DMS79 (cell line): ENCODE results near the gene USP22.

Experiments used
- DNase-seq: peaks from one replicate; lab custom pipeline; 2025; lab: John Stamatoyannopoulos, UW

The USP22 gene

GRCh38 chr17:21001111-21001812 lies 41.5 kb downstream of the USP22 start:
- DNase-seq: no peak

DNA sequence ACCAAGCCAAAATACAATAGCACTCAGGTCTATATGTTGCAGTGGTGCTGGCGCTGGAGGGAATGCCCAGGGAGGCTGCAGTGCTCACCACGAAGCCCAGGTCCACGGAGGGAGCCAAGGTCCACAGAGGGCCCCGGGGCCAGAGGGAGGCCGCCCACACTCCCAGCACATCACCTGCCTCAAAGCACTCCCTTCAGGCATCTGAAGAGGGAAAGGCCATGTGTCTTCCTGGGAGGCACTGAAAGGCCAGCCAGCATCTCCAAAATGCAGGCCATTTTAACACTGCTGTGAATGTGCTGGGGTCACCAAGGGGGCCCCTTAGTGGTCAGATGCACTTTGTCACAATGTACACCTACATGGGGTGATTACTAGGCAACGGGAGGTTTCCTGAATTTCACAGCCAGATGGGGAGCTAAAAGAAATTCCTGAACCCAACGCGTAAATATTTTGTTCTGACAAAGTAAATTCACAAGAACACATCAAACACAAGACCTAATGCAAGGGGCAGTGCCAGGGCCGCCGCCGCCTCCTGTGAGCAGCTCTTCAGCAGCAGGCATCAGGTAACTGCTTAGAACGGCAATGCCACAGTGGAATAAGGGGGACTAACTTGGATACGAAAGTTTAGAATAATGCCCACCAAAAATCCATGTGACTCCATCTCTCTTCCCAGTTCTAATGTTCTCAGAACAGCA lies 42.8 kb downstream of the USP22 start:
- no peak for DNase-seq

DNA sequence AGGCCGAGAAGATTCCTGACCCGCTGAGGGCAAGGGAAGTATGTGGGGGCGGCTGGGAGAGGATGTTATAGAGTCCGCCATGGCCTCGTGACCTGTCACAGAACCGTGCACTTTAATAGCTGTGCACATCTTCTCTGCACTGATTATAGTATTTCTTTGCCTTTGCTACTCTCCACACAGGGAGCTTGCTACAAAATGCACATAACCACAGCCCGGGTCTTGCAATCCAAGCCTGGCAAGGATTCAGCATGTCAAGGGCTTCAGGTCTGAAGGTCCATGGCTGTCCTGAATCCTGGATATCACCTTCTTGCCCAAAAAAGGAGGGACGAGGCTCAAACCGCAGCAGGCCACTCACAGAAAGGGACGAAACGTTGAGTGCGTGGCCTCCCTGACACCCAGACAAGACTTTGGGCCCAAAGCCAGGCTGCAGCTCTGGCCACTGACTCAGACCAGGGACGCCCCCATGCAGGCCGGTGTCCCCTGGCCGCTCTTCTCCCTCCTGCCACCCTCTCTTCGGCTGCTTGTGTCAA lies 43.7 kb downstream of the USP22 start:
- no peak for DNase-seq

- DNase-seq: no peak
Observed at GRCh38 chr17:20998571-20999043, 44.2 kb downstream of the USP22 start.

DNA sequence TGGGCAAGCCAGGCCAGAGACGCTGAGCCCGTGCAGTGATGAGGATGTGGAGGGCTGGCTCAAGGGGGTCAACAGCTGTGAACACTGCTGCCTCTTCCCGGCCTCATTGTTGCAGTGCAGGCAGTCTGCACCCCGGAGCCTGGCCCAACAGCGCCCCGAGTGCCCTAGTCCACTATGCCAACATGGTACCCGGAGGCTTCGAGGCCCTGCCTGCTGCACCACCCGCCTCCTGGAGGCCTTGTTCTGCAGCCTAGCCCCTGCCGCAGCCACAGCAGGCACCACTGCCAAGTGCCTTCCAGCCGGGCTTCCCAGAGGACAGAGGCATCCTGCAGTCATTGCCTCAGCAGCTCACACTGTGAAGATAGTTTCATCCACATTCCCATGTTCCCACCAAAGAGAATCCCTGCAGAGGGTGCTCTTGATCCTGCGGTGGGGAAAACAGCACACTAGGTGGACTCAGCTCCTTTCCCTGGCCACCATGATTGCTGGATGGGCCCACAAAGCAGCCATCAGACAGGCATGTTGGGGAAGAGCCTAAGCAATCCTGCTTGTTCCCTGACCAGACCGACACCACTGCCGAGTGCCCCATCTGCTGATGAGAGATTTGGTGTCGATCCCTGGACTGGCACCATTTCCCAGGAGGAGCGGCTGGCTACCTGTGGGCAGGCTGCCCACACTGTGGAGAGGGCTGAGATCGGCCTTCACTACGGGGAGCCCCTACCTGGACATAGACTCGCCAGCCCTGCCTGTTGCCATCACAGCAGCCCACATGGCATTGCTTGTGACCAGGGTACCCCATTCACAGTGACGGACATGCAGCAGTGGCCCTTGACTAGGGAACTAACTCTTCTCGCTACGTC lies 44.9 kb downstream of the USP22 start:
- no peak for DNase-seq

DNA sequence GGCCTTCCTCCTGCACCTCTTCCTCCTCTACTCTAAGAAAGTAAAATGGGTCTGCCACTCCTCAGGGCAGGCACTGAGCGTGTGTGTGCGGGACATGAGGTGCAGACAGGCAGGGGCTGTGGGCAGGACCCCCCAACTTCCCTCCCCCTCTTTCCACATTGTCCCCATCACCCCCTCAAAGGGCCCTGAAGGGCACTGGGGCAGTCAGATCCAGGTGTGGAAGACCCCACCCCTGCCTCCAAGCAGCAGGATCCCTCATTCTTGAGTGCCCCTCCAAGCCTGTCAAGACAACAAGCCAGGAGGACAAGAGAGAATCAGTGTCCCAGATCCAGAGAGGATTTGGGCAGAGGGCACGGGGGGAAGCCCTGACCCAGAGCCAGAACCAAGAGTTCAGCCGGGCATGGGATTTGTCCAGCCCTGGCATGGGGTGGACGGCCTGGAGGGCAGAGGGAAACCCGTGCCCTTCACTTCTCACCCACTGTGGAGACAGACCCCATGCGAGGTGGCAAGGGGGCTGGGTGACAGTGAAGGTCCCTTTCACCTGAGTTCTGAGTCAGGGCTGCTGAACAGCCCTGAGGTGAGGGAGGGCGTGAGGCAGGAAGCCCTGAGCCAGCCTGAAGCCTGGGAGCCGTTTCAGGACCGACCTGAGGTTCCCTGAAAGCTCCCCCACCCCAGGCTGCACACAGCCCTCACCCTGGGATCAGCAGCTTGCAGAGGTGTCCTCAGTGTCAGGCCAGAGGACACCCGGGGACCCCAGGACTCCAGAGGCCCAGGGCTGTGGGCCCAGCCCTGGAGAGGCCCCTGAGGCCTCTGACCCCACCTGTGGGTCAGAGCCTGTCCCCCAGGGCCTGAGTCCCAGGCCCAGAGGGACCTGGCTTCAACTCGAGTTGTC lies 45.8 kb downstream of the USP22 start:
- no peak for DNase-seq

- no peak for DNase-seq
Observed at GRCh38 chr17:20995873-20996723, 46.7 kb downstream of the USP22 start.

DNA sequence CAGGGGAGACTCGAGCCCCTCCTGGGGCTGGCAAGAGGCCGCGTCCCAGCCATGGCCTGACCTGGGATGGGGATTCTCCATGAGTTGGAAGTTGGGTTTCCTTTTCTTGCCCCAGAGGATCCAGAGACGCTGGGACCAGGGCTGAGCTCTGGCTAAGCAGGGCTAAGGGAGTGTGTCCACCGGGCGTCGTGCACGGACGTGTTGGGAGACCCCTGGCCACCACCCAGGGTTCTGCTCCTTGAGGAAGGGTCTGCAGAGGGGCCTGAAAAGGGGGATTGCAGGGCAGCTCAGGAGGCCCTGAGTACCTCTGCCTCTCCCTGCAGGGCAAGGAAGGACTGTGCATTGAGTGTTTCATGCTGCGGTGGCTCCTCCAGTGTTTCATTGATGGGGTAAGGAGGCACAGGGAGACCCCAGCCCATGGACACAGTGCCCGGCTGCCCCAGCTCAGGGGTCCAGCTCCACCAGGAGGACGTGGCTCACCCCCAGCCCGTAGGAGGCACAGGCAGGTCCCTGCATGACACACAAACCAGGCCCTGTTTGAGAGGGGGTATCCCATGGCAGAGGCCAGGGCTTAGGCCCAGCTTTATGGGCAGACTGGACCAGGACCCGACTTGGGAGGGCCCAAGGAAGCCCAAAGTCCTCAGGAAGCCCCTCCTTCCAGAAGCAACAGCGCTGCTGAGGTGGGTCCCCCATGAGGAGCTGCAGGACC lies 47.5 kb downstream of the USP22 start:
- DNase-seq: no peak

GRCh38 chr17:20994779-20995149 lies 48.0 kb downstream of the USP22 start:
- no peak for DNase-seq

DNA sequence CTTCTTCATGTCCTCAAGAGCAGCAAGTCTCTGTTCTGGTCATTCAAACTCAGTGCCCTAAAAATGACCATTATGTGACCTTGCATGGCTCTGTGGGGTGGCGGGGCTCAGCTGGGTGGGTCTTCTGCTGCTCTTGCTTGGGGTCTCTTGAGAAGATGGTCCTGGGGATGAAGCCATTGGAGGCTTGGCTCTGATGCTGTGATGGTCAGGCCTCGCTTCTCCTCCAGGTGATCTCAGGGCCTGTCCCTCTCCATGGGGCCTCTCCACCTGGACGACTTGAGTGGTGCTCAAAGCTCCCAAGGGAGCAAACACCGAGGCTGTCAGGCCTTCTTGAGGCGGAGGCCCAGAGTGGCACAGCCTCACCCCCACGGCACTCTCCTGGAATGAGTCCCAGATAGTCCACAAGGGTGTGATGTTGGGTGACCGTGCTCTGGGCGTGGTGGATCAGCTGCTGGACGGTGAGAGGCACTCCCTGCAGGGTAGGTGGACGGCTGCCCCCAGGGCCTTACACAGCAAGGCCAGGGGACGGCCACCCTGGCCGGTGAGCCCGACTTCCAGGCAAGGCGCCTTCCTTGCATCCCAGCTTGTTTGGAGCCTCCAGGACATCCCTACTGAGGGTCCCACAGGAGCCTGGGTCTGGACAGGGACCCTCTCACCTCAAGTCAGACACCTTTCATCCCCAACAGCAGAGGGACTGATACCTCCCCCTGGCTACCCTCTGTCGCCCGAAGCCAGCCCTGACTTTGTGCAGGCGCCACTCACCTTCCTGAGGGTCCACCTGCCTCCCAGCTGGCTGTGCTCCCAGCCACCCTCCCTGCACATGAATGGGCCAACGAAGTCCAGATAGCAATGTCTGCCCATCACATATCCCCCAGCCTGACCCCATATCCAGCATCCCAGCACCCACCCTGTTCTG lies 48.7 kb downstream of the USP22 start:
- DNase-seq: no peak

GRCh38 chr17:20992987-20993862 lies 49.6 kb downstream of the USP22 start:
- DNase-seq: no peak

DNA sequence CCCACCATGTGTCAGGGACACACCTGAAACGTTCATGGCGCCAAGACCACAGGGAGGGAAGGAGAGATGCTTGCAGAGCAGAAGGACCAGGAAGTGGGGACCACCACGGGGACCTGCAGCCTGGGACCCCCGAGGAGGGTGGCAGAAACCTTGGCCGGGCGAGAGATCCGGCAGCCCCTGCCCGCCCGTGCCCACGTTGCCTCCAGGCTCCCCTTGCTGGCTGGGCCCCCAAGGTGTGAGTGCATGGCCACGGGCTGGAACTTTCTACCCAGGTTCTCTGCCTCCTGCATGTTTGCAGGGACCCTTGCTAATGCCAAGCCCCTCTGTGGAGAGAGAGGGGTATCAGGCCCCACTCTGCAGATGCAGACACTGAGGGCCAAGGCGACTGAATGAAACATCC lies 50.4 kb downstream of the USP22 start:
- DNase-seq: no peak

DNA sequence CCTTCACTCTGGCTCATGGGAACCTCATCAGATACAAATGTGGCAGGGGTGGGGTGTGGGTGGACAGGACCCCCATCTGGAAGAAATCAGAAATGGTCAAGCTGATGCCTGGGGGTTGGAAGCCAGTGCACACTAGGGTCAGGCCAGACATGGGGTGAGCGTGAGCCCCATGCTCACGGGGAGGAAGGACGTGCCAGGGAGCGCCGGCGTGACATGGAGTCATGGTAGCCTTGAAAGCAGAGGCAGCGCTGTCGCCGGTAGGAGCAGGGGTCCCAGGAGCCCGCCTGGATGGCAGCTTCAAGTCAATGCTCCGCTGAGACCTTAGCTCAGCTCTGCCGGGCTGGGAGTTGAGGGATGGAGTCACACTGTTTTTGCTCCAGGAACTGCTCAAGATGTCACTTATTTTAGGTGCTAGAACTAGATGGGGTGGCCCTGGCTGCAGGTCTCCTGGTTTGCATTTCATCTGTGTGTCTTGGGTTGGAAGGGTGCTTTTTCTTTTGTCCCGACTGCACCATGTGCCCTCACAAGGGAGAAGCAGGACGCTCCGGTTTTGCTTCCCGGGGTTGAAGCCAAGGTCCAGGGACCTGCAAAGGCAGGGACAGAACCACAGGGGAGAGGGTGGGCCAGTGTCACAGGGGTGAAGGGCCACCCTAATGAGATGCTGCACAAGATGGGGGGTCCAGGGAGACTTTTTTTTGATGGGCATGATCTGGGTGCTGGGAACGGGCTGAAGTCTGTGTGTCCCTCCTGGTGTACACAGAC lies 51.4 kb downstream of the USP22 start:
- DNase-seq: no peak

DNA sequence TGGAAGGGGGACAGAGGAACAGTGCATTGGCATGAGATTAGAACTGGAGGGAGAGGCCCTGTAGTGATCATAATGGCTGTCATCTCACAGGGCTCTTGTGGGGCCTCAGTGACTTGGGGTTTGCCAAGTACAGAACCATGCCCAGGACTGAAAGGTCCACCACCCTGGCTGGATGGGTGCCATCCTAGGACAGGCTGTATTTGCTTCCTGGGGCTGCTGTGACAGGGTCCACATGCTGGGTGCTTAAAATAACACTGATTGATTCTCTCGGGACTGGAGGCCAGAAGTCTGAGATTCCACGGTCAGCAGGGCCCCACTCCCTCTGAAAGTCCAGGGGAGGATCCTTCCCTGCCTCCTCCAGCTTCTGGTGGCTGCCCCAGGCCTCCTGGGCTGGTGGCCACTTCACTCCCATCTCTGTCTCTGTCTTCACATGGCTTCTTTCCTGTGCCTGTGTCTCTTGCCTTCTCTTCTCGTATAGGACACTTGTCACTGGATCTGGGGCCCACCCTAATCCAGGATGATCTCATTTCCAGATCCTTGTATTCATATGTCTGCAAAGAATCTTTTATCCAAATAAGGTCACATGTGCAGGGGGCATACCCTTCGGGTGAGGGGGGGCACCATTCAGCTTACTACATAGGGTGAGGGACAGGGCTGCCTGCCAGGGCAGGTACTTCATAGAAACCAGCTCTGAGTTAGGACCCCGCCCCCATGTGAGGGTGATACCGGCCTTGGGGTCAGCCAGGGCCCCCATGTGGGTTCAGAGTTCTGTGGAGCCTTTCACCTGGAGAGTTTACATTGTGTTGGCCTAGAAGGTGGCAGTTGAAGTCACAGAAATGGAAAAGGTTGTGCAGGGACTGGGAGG lies 52.6 kb downstream of the USP22 start:
- no peak for DNase-seq

GRCh38 chr17:20989481-20989880 lies 53.3 kb downstream of the USP22 start:
- no peak for DNase-seq

DNA sequence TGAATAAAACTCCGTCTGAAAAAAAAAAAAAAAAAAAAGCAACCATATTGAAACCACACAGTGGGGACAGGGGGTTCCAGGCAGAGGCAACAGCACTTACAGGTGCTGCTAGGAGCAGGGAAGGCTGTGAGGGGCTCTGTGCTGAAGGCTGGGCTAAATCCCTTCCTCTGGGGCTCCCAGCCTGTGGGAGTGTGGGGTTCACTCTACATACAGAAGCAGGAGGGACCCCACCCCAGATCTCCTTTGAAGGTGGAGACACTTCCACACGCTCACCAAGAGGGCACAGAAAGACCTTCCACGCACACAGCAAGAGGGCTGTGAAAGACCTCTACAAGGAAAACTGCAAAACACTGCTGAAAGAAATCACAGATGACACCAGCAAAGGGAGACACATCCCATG lies 53.9 kb downstream of the USP22 start:
- no peak for DNase-seq
